HEK293T (cell line): ENCODE data around the gene CNKSR3.

Source experiments
- BHLHE40 ChIP-seq: fragments of 450-650 bp; IDR thresholded peaks from 2 replicates; pipeline ENCODE4 v1.6.1; 2016; ENCODE audit warnings: mild to moderate bottlenecking, moderate library complexity, borderline replicate concordance
- CTBP1 ChIP-seq: fragments of 450-650 bp; IDR thresholded peaks from 2 replicates; pipeline ENCODE4 v1.6.1; 2016; ENCODE audit warnings: borderline replicate concordance
- ELF4 ChIP-seq: fragments of 450-650 bp; IDR thresholded peaks from 2 replicates; pipeline ENCODE4 v1.6.1; 2017; ENCODE audit warnings: antibody characterized with exemption
- FOXA1 ChIP-seq: fragments of 450-650 bp; IDR thresholded peaks from 2 replicates; pipeline ENCODE4 v1.6.1; 2016; ENCODE audit warnings: mild to moderate bottlenecking
- FOXK2 ChIP-seq: fragments of 450-650 bp; IDR thresholded peaks from 2 replicates; pipeline ENCODE4 v1.6.1; 2016; ENCODE audit warnings: mild to moderate bottlenecking
- FOXM1 ChIP-seq: fragments of 450-650 bp; IDR thresholded peaks from 2 replicates; pipeline ENCODE4 v1.6.1; 2017; ENCODE audit warnings: mild to moderate bottlenecking, borderline replicate concordance
- HDGF ChIP-seq: fragments of 450-650 bp; IDR thresholded peaks from 2 replicates; pipeline ENCODE4 v1.6.1; 2017; ENCODE audit warnings: antibody characterized with exemption, borderline replicate concordance
- L3MBTL2 ChIP-seq: fragments of 450-650 bp; conservative IDR thresholded peaks from 2 replicates; pipeline ENCODE4 v1.6.1; 2016; ENCODE audit warnings: mild to moderate bottlenecking
- NFRKB ChIP-seq: fragments of 450-650 bp; IDR thresholded peaks from 2 replicates; pipeline ENCODE4 v1.6.1; 2016; ENCODE audit warnings: mild to moderate bottlenecking, moderate library complexity
- SP1 ChIP-seq: fragments of 450-650 bp; IDR thresholded peaks from 2 replicates; pipeline ENCODE4 v1.6.1; 2017
- SUZ12 ChIP-seq: fragments of 450-650 bp; IDR thresholded peaks from 2 replicates; pipeline ENCODE4 v1.6.1; 2016; ENCODE audit warnings: mild to moderate bottlenecking
- TARDBP ChIP-seq: fragments of 450-650 bp; IDR thresholded peaks from 2 replicates; pipeline ENCODE4 v1.6.1; 2016
- ZNF384 ChIP-seq: fragments of 450-650 bp; IDR thresholded peaks from 2 replicates; pipeline ENCODE4 v1.6.1; 2016
- TF ChIP-seq, protein P1 (sequence below): fragments of 450-650 bp; IDR thresholded peaks from 2 replicates; pipeline ENCODE4 v1.6.1; 2016

- TF ChIP-seq SP1 (no peak), BHLHE40 (no peak), FOXA1 (no peak), FOXM1 (no peak), HDGF (no peak), NFRKB (no peak), ELF4 (no peak), SUZ12 (no peak), ZNF384 (no peak), FOXK2 (no peak), TARDBP (no peak), CTBP1 (no peak), L3MBTL2 (no peak)
- TF ChIP-seq, protein P1, sequence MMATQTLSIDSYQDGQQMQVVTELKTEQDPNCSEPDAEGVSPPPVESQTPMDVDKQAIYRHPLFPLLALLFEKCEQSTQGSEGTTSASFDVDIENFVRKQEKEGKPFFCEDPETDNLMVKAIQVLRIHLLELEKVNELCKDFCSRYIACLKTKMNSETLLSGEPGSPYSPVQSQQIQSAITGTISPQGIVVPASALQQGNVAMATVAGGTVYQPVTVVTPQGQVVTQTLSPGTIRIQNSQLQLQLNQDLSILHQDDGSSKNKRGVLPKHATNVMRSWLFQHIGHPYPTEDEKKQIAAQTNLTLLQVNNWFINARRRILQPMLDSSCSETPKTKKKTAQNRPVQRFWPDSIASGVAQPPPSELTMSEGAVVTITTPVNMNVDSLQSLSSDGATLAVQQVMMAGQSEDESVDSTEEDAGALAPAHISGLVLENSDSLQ: no peak
These were observed 127.7 kb downstream of the CNKSR3 start for GRCh38 chr6:154382740-154383139.
